Mammary epithelial cell (primary cell): ENCODE results near the gene DCDC1.

Source experiments
- CTCF ChIP-seq, 2 donors: IDR thresholded peaks in 1 of 2; conservative IDR thresholded peaks in 1 of 2; 2 replicates each; pipeline ENCODE4 v1.5.1; 2011 to 2012; ENCODE audit warnings: inconsistent platforms in 2 of 2, low read length in 2 of 2, mild to moderate bottlenecking in 2 of 2, control low read depth in 1 of 2, low read depth in 1 of 2; ENCODE audit not compliant: insufficient read depth in 1 of 2; ENCODE audit errors: extremely low read depth in 1 of 2
- EZH2 ChIP-seq: IDR thresholded peaks from 2 replicates; pipeline ENCODE4 v1.6.1; 2012; ENCODE audit warnings: low read length, inconsistent platforms, borderline replicate concordance

- peak; percentile 48 to 64 for TF ChIP-seq CTCF (conservative IDR thresholded peaks at IDR 0.05 in 1 of 2, IDR thresholded peaks at IDR 0.05 in 1 of 2; ENCODE audit: extremely low read depth in 1 of 2, insufficient read depth in 1 of 2, low read depth in 1 of 2, low read length in 2 of 2)
- no peak for TF ChIP-seq EZH2
These were observed 409.0 kb downstream of the DCDC1 start for GRCh38 chr11:30960387-30960992.
